ENCODE results near the gene LSMEM2.

GRCh38 chr3:50268276-50268675, 10.6 kb upstream of the LSMEM2 start:
- TF ChIP-seq, protein P1, sequence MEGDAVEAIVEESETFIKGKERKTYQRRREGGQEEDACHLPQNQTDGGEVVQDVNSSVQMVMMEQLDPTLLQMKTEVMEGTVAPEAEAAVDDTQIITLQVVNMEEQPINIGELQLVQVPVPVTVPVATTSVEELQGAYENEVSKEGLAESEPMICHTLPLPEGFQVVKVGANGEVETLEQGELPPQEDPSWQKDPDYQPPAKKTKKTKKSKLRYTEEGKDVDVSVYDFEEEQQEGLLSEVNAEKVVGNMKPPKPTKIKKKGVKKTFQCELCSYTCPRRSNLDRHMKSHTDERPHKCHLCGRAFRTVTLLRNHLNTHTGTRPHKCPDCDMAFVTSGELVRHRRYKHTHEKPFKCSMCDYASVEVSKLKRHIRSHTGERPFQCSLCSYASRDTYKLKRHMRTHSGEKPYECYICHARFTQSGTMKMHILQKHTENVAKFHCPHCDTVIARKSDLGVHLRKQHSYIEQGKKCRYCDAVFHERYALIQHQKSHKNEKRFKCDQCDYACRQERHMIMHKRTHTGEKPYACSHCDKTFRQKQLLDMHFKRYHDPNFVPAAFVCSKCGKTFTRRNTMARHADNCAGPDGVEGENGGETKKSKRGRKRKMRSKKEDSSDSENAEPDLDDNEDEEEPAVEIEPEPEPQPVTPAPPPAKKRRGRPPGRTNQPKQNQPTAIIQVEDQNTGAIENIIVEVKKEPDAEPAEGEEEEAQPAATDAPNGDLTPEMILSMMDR (IDR thresholded peaks at IDR 0.05) = no peak
- no peak for TF ChIP-seq POLR2A (IDR thresholded peaks at IDR 0.05)
